Adrenal gland (tissue), 12 donors: Measurements from ENCODE around the gene MFSD12. TPM values are rescaled to one million over a fixed set of nuclear protein-coding genes. Genes with fewer than 3 reads are reported as not detected.
A peak's percentile ranks its signal among the peaks of the same experiment; 100 is the strongest.

Experiments
- DNase-seq, 7 donors: peaks; one replicate each; pipeline ENCODE4 v3.0.0-alpha.2; 2019 to 2020
- H3K27ac ChIP-seq, 5 donors: fragments of 200-600 bp; sonication (generic) in 4 of 5; 1 replicate in 3 of 5; 2 replicates in 2 of 5; pipeline versions ENCODE4 v1.5.1 to v1.8.0; 2016 to 2020; ENCODE audit warnings: mild to moderate bottlenecking in 1 of 5
- H3K27me3 ChIP-seq: fragments of 200-600 bp; 2 replicates; pipeline ENCODE4 v1.8.0; 2021
- H3K36me3 ChIP-seq, 2 donors: fragments of 200-600 bp; replicated peaks in 1 of 2; 1 replicate in 1 of 2; 2 replicates in 1 of 2; pipeline versions ENCODE4 v1.5.1 to v1.8.0; 2018 to 2022
- H3K4me1 ChIP-seq, 2 donors: fragments of 200-600 bp; replicated peaks in 1 of 2; 1 replicate in 1 of 2; 2 replicates in 1 of 2; pipeline versions ENCODE4 v1.5.1 to v1.8.0; 2018 to 2021
- H3K4me3 ChIP-seq, 4 donors: fragments of 200-600 bp; sonication (generic) in 3 of 4; one replicate each; pipeline ENCODE4 v1.5.1; 2016 to 2018
- H3K9me3 ChIP-seq, 3 donors: fragments of 200-600 bp; sonication (generic) in 1 of 3; replicated peaks in 1 of 3; 1 replicate in 2 of 3; 2 replicates in 1 of 3; pipeline versions ENCODE4 v1.5.1 to v1.8.0; 2016 to 2021
- CTCF ChIP-seq, 6 experiments: fragments of 450-650 bp in 4 of 6; fragments of 200-600 bp in 2 of 6; sonication (generic) in 1 of 6; IDR thresholded peaks; 1 replicate in 5 of 6; 2 replicates in 1 of 6; pipeline versions ENCODE4 v1.5.1 to v1.8.0; 2016 to 2021; ENCODE audit warnings: antibody characterized with exemption in 6 of 6, mild to moderate bottlenecking in 2 of 6, moderate library complexity in 1 of 6
- POLR2A ChIP-seq, 2 donors: fragments of 450-650 bp; IDR thresholded peaks; one replicate each; pipeline ENCODE4 v1.6.1; 2017; ENCODE audit warnings: antibody characterized with exemption in 2 of 2, mild to moderate bottlenecking in 2 of 2, moderate library complexity in 1 of 2
- WGBS, 4 donors: extraction: QIAGEN DNeasy Blood & Tissue Kit in 2 of 4; methylation state at CpG; one replicate each; pipeline versions ENCODE4 v1.1.5 to v1.1.7; 2013 to 2017; 5-methylcytosine and 5-hydroxymethylcytosine counted together
- intact Hi-C, 2 donors: fragments of 100-400 bp; cut with DNase I; formaldehyde crosslinking; loops; one replicate each; pipeline versions ENCODE4 v1.14.1 to v1.15.0; 2022 to 2023
- polyA plus RNA-seq, 3 donors: library from polyadenylated mRNA; stranded (reverse); fragments of 200-250 nt in 2 of 3; fragments of 350-450 nt in 1 of 3; fragmentation: Illumina TruSeq in 1 of 3; extraction: RNeasy Lipid Tissue Mini Kit (QIAGEN cat#74804) in 1 of 3; gene quantifications; one replicate each; pipeline ENCODE4 v1.2.3, GENCODE V29; 2013 to 2014
- total RNA-seq, 9 donors: library from RNA; depleted of rRNA in 4 of 9; stranded (reverse); fragments of >200 nt in 4 of 9; fragments of 120-200 nt in 1 of 9; fragmentation: NEBNext Ultra II Directional in 1 of 9; extraction: Animal tissue kit (Norgen Biotek cat#: 25700) in 1 of 9; gene quantifications; one replicate each; pipeline versions ENCODE4 v1.1.0 to v1.2.4, GENCODE V29; 2013 to 2023
- donor health status: healthy with polysubstance abuse.
- donor health status: Bipolar disorder and iron deficiency.
- donor health status: DM: yes; HTN: yes; CAD: no.
- donor health status: DM: no; HTN: no; CAD: no.
- donor health status: DM: no; HTN: no; CAD: no.
- donor health status: DM: yes; HTN: yes; CAD: no.

Gene MFSD12
- total and polyA plus RNA-seq, 12 donors: 18.5 to 123 (median 61.1) TPM

GRCh38 chr19:3499738-3500428, 57.5 kb downstream of the MFSD12 start:
- Histone ChIP-seq H3K4me1 (peaks cover 14 to 25% of the 10 kb centered on the region in 2 donors), H3K27me3 (no peaks in the 10 kb centered on the region), H3K36me3 (peaks cover 0 to 15% of the 10 kb centered on the region in 2 donors), H3K27ac (peak overlapping the region in 4 of 5 donors; percentile 85 to 97 (median 94)), H3K4me3 (peak overlapping the region; percentile 17 to 82 (median 54)), H3K9me3 (no peaks in the 10 kb centered on the region)
- DNase-seq: no peak
- intact Hi-C loops: no loop called here
- 22 to 28% (median 24%) methylated on average over 14 to 18 of the region's 18 CpGs for WGBS, 4 donors
- no peak for TF ChIP-seq CTCF (IDR thresholded peaks at IDR 0.05)
- TF ChIP-seq POLR2A (IDR thresholded peaks at IDR 0.05): no peak

GRCh38 chr19:3497757-3498520, 59.4 kb downstream of the MFSD12 start:
- intact Hi-C loops: no loop called here

GRCh38 chr19:3496392-3497273, 60.8 kb downstream of the MFSD12 start:
- 91 to 100% (median 96%) methylated on average over 11 to 32 of the region's 32 CpGs for WGBS, 4 donors
- DNase-seq: no peak
- Histone ChIP-seq H3K4me3 (no peak overlapping the region), H3K9me3 (no peaks in the 10 kb centered on the region), H3K36me3 (peaks cover 0 to 46% of the 10 kb centered on the region in 2 donors), H3K27me3 (no peaks in the 10 kb centered on the region), H3K4me1 (peaks cover 8 to 15% of the 10 kb centered on the region in 2 donors), H3K27ac (no peak overlapping the region)
- intact Hi-C loops: no loop called here
- no peak for TF ChIP-seq CTCF (IDR thresholded peaks at IDR 0.05)
- no peak for TF ChIP-seq POLR2A (IDR thresholded peaks at IDR 0.05)

More at GRCh38 chr19:3497757-3498520, 59.4 kb downstream of the MFSD12 start:
- TF ChIP-seq POLR2A (IDR thresholded peaks at IDR 0.05): no peak
- no peak for TF ChIP-seq CTCF (IDR thresholded peaks at IDR 0.05)
- no peak overlapping the region for H3K4me3 ChIP-seq
- no peak overlapping the region for H3K27ac ChIP-seq
- peaks cover 8 to 19% of the 10 kb centered on the region in 2 donors for H3K4me1 ChIP-seq
- H3K9me3 ChIP-seq: no peaks in the 10 kb centered on the region
- DNase-seq: no peak
- H3K27me3 ChIP-seq: no peaks in the 10 kb centered on the region
- peaks cover 0 to 33% of the 10 kb centered on the region in 2 donors for H3K36me3 ChIP-seq
- WGBS, 4 donors: 90 to 98% (median 97%) methylated on average over 5 of the region's 5 CpGs

GRCh38 chr19:3494559-3494958, 62.8 kb downstream of the MFSD12 start:
- intact Hi-C loops: no loop called here
- no peak overlapping the region for H3K27ac ChIP-seq
- TF ChIP-seq CTCF (IDR thresholded peaks at IDR 0.05) (no peak), POLR2A (IDR thresholded peaks at IDR 0.05) (no peak)
- H3K36me3 ChIP-seq: peaks cover 0 to 52% of the 10 kb centered on the region in 2 donors
- H3K9me3 ChIP-seq: no peaks in the 10 kb centered on the region
- H3K4me1 ChIP-seq: peaks cover 4 to 6% of the 10 kb centered on the region in 2 donors
- DNase-seq: no peak
- H3K27me3 ChIP-seq: no peaks in the 10 kb centered on the region
- WGBS, 4 donors: 92 to 96% (median 95%) methylated on average over 15 to 18 of the region's 18 CpGs
- H3K4me3 ChIP-seq: no peak overlapping the region
